GM18868 (cell line): ENCODE data around the gene TNNT1.
"Not testable (repeated sequence)": the region's sequence is repeated elsewhere in the genome, so short reads cannot be mapped to it uniquely, and the experiment has no call there.

Experiments used
- ATAC-seq: cut with Tn5 transposase; IDR thresholded peaks from one replicate; pipeline ENCODE4 v1.9.1; 2021; ENCODE audit warnings: mild to moderate bottlenecking, moderate library complexity; ENCODE audit not compliant: unreplicated experiment

Gene TNNT1

DNA sequence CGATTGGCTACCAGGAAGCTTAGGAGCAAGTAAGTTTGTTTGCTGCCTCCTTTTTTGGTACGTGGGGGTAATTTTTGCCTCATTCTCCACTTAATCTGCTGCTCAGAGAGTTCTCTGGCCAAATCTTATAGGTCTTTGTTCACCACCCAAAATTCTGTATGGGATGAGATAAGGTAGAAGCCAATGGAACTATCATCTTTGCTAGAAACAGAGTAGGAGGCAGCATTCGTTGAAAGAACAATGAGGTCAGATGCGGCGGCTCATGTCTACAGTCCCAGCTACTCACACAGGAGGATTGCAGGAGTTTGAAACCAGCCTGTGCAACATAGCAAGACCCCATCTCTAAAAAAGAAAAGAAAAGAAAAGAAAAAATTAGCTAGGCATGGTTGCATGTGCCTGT lies 22.4 kb upstream of the TNNT1 start:
- ATAC-seq = no peak

GRCh38 chr19:55169136-55169535 lies 20.1 kb upstream of the TNNT1 start:
- no peak for ATAC-seq

- ATAC-seq = peak; percentile 68
Observed at GRCh38 chr19:55166530-55167268, 17.7 kb upstream of the TNNT1 start, which contains the start of gene DNAAF3. Gene DNAAF3, minus strand, starts transcription at chr19:55166613. Its CDS starts 200 bp downstream, at chr19:55166413.

- ATAC-seq = no peak
Observed at GRCh38 chr19:55165952-55166529, 17.0 kb upstream of the TNNT1 start.

- no peak for ATAC-seq
Observed at GRCh38 chr19:55161571-55162322, 12.7 kb upstream of the TNNT1 start.

- no peak for ATAC-seq
Observed at GRCh38 chr19:55160986-55161365, 12.0 kb upstream of the TNNT1 start.

DNA sequence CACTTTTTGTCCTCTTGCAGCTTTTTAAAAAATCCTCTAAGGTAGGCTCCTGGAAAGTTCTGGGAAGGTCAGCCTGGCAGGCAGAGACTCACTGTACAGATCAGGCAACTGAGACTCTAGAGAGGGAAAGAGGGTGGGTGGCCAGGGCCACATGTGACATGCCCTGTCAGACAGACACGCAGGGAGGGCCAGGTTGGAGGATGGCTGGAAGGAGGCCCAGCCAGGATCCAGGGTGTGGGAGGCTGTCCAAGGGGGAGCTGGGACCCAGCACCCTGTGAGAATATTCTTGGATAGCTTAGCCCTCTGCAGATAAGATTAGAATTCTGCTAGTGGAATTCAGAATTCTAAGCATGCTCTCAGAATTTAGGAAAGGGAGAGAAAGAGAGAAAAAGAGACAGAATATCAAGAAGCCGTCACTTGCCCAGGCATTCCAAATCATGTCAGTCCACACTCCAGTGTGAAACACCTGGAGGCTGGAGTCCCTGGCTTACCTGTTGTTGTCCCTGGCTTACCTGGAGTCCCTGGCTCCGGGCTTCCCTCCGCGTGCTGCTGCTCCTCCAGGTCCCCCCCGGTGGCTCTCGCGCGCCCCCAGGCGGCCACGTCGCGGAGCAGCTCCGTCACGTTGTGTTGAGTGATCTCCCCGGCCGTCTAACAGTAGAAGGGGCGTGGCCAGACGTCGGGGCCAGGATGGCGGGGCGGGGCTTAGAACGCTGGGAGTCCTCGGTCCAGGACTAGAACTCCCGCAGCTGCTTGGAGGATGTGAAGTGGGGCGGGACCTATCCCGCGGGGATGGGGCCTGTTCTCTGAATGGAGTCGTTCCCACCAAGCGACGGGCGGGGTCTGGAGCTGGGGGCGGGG lies 11.4 kb upstream of the TNNT1 start:
- peak; percentile 67 for ATAC-seq

GRCh38 chr19:55158848-55159749 lies 10.1 kb upstream of the TNNT1 start:
- no peak for ATAC-seq

DNA sequence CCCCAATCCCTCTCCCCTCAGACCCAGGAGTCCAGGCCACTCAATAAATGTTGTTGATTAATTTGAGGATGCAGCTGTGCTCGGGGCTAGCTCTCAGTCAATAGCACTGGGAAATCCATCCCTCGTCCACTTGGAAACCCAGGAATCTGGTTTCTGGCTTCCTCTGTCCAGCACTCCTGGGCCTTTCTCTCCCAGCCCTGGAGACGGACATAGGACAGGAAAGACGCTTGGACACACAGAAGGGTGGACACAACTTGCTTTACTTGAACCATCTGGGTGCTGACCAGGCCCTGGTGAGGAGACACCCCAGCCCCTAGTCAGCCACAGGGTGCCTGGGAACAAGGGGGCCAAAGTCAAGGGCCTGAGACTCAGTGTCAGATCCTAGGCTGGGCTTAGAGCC lies 9.4 kb upstream of the TNNT1 start:
- ATAC-seq = no peak

GRCh38 chr19:55157064-55157908 lies 8.3 kb upstream of the TNNT1 start, which contains the start of gene TNNI3:
Gene TNNI3, minus strand, starts transcription at chr19:55157732. Its CDS starts 143 bp downstream, at chr19:55157589.
- ATAC-seq = no peak

DNA sequence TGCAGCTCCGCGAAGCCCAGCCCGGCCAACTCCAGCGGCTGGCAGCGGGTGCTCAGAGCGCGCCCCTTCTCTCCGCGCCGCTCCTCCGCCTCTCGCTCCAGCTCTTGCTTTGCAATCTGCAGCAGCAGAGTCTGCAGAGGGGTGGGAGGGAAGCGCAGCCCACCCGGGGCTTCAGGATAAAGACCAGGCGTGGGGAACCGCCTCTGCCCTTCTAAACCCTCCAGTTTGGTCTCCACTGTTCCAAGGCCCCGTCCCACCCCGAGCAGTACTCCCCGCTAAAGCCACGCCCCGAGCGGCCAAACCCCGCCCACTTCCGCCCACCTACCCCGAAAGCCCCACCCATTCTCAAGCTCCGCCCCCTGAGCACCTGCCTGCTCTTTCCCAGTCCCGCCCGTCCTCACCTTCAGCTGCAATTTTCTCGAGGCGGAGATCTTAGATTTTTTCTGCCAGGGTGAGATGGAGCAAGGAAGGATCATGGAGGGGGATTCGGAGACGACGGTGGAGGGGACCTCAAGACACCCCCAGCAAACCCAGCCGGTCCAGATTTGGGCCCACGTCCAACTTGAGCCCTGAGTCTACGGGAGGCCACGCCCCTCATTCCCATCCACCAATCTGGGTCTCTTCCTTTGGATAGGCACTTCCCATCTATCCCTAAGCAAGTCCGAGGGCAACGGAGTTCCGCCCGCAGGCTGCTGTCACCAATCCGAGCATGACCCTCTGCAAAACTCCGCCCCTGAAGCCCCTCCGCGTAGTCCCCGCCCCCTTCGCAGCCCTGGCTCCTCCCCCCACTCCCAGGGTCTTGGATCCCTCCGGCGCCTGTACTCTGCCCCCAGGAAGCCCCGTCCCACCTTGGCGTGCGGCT lies 7.4 kb upstream of the TNNT1 start:
- ATAC-seq = no peak

DNA sequence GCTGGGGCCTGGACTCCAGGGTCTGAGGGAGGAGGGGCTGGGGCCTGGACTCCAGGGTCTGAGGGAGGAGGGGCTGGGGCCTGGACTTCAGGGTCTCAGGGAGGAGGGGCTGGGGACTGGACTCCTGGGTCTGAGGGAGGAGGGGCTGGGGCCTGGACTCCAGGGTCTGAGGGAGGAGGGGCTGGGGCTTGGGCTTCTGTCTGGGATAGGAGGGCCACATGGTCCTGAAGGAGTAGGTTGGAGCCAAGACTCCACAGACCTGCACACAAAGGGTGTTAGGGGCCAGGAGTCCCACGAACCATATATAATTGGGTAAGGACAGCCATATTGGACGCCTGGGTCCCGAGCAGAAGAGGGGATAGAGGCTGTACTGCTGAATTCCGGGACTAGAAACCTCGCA lies 6.8 kb upstream of the TNNT1 start:
- ATAC-seq = not testable (repeated sequence)

DNA sequence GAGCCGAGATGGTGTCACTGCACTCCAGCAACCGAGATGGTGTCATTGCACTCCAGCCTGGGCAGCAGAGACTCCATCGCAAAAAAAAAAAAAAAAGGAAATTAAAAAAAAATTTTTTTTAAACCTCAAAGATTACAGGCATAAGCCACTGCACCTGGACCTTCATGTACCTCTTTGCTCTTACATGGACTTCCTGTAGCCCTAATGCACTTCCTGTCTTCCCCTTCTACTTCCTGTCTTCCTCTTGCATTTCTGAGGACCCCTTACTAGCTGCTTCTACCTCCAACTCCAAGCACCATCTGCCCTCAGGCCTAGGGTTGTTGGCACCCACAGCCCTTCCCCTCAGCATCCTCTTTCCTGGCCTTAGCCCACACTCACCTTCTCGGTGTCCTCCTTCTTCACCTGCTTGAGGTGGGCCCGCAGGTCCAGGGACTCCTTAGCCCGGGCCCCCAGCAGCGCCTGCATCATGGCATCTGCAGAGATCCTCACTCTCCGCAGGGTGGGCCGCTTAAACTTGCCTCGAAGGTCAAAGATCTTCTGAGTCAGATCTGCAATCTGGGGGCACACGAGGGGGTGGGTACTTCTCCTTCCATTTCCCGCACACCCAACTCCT lies 4.8 kb upstream of the TNNT1 start:
- ATAC-seq = no peak

GRCh38 chr19:55152017-55152416 lies 3.0 kb upstream of the TNNT1 start:
- no peak for ATAC-seq

DNA sequence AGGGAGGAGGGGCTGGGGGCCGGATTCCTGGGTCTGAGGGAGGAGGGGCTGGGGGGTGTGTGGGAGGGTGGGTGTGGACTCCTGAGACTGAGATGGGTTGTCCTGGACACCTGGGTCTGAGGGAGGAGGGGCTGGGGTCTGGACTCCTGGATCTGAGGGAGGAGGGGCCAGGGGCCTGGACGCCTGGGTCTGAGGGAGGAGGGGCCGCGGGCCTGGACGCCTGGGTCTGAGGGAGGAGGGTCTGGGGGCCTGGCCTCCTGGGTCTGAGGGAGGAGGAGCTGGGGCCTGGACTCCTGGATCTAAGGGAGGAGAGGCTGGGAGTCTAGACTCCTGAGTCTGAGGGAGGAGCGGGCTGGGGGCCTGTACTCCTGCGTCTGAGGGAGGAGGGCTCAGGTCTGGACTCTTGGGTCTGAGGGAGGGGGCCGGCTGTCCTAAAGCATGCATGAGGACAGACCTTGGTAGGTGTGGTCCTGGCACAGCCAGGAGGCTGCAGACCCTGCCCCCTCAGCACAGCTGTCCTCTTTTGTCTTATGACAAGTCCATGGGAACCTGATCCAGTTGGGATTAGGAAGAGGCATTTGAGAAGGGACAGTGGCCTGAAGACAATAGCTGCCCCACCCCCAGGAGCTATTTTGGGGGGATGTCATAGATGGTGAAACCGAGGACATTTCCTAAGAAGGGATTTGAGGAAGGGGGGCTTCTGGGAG lies 1.3 kb downstream of the TNNT1 start:
- ATAC-seq = no peak

GRCh38 chr19:55146705-55147273 lies 2.2 kb downstream of the TNNT1 start:
- ATAC-seq = no peak
